Caco-2 (cell line): Measurements from ENCODE around the gene OMP. TPM values are rescaled to one million over a fixed set of nuclear protein-coding genes. Genes with fewer than 3 reads are reported as not detected.

Source experiments
- BruUV-seq: library from RNA; stranded (reverse); fragments of 400-500 nt; replicated peaks from 2 replicates; lab custom pipeline; 2021; lab: Mats Ljungman, UMichigan
- CTCF ChIA-PET: fragments of 300-600 bp; sonication (Branson Sonifier 250); formaldehyde crosslinking; loops from one replicate; lab custom pipeline; 2022; ENCODE audit warnings: antibody characterized with exemption; lab: Charles Lee
- POLR2A ChIA-PET: fragments of 300-600 bp; sonication (Branson Sonifier 250); formaldehyde crosslinking; loops from one replicate; lab custom pipeline; 2022; ENCODE audit warnings: antibody characterized with exemption; lab: Charles Lee
- DNase-seq, 2 experiments: peaks; one replicate each; pipeline versions ENCODE4 v3.0.0 to v3.0.0-alpha.2; 2020 to 2022
- H3K27me3 ChIP-seq: replicated peaks from 2 replicates; pipeline ENCODE4 v1.6.0; 2011; ENCODE audit warnings: low read length; ENCODE audit not compliant: control insufficient read depth, insufficient read depth
- H3K36me3 ChIP-seq: 2 replicates; pipeline ENCODE4 v1.5.1; 2011; ENCODE audit warnings: low read length; ENCODE audit not compliant: control insufficient read depth, insufficient read depth
- H3K4me1 ChIP-seq: fragments of 250-450 bp; sonication (Bioruptor Pico); 2 replicates; pipeline ENCODE4 v1.5.1; 2020; ENCODE audit warnings: mild to moderate bottlenecking
- H3K4me3 ChIP-seq: 2 replicates; pipeline ENCODE4 v1.5.1; 2011; ENCODE audit warnings: low read depth, mild to moderate bottlenecking, control low read depth, low read length
- H3K9me3 ChIP-seq: fragments of 250-450 bp; sonication (Bioruptor Pico); 2 replicates; pipeline ENCODE4 v1.5.1; 2020; ENCODE audit warnings: mild to moderate bottlenecking, moderate library complexity
- H3K27ac Mint-ChIP-seq: one replicate; pipeline ENCODE4 v1.8.0; 2022; ENCODE audit warnings: mixed read lengths; ENCODE audit not compliant: unreplicated experiment
- H3K27me3 Mint-ChIP-seq: one replicate; pipeline ENCODE4 v1.8.0; 2022; ENCODE audit warnings: mixed read lengths; ENCODE audit not compliant: insufficient read depth, unreplicated experiment
- H3K36me3 Mint-ChIP-seq: one replicate; pipeline ENCODE4 v1.8.0; 2022; ENCODE audit warnings: mild to moderate bottlenecking, mixed read lengths; ENCODE audit not compliant: insufficient read depth, unreplicated experiment
- H3K4me1 Mint-ChIP-seq: one replicate; pipeline ENCODE4 v1.8.0; 2022; ENCODE audit warnings: low read depth, mixed read lengths; ENCODE audit not compliant: unreplicated experiment
- H3K4me3 Mint-ChIP-seq: one replicate; pipeline ENCODE4 v1.8.0; 2022; ENCODE audit warnings: mild to moderate bottlenecking, moderate library complexity, mixed read lengths; ENCODE audit not compliant: unreplicated experiment
- H3K9me3 Mint-ChIP-seq: one replicate; pipeline ENCODE4 v1.8.0; 2022; ENCODE audit warnings: mixed read lengths; ENCODE audit not compliant: unreplicated experiment
- CTCF ChIP-seq, 2 experiments: fragments of 200-600 bp in 1 of 2; IDR thresholded peaks; 1 replicate in 1 of 2; 2 replicates in 1 of 2; pipeline versions ENCODE4 v1.5.1 to v1.8.0; 2011 to 2022; ENCODE audit warnings: antibody characterized with exemption in 1 of 2, control low read depth in 1 of 2, inconsistent platforms in 1 of 2, low read depth in 1 of 2, low read length in 1 of 2, mild to moderate bottlenecking in 1 of 2, moderate library complexity in 1 of 2; ENCODE audit not compliant: insufficient read depth in 1 of 2, severe bottlenecking in 1 of 2, unreplicated experiment in 1 of 2
- intact Hi-C: fragments of 100-400 bp; cut with micrococcal nuclease; formaldehyde crosslinking; loops from one replicate; pipeline ENCODE4 v1.10.0; 2022; ENCODE audit not compliant: unreplicated experiment
- total RNA-seq: library from RNA; stranded (reverse); gene quantifications from 2 replicates; pipeline ENCODE4 v1.2.3, GENCODE V29; 2022

OMP gene
- total RNA-seq, 1 experiment from 2014 or later: 0.70 TPM

- BruUV-seq: no TSS peak
- TF ChIP-seq CTCF (IDR thresholded peaks at IDR 0.05; ENCODE audit: insufficient read depth in 1 of 2, low read depth in 1 of 2, low read length in 1 of 2, severe bottlenecking in 1 of 2, unreplicated experiment in 1 of 2): no peak
- H3K36me3 Mint-ChIP-seq: no peaks in the 10 kb centered on the region
- H3K4me3 Mint-ChIP-seq: no peak overlapping the region
- H3K27ac Mint-ChIP-seq: no peak overlapping the region
- peaks cover 7% of the 10 kb centered on the region for H3K4me1 Mint-ChIP-seq
- no peaks in the 10 kb centered on the region for H3K27me3 Mint-ChIP-seq
- Histone ChIP-seq H3K9me3 (no peaks in the 10 kb centered on the region), H3K36me3 (no peaks in the 10 kb centered on the region), H3K4me3 (no peak overlapping the region), H3K27me3 (no peaks in the 10 kb centered on the region), H3K4me1 (no peaks in the 10 kb centered on the region)
- no peak for DNase-seq
- intact Hi-C loops: no loop called here
- ChIA-PET CTCF (interaction anchor here (0.6 to 2.4 kb wide), 3 partner anchors 9 to 81 kb away, joined by 4 to 12 read pairs (median 5); partner anchors contain the start of gene MYO7A), POLR2A (no interaction called here)
- no peaks in the 10 kb centered on the region for H3K9me3 Mint-ChIP-seq
Measured at GRCh38 chr11:77107950-77108349, 5.3 kb downstream of the OMP start.

GRCh38 chr11:77108436-77108835 is 5.8 kb downstream of the OMP start:
- POLR2A ChIA-PET: no interaction called here
- Mint-ChIP-seq H3K4me1 (peaks cover 7% of the 10 kb centered on the region), H3K4me3 (no peak overlapping the region), H3K36me3 (no peaks in the 10 kb centered on the region), H3K27ac (no peak overlapping the region), H3K9me3 (no peaks in the 10 kb centered on the region), H3K27me3 (no peaks in the 10 kb centered on the region)
- DNase-seq: no peak
- no peak for TF ChIP-seq CTCF (IDR thresholded peaks at IDR 0.05; ENCODE audit: insufficient read depth in 1 of 2, low read depth in 1 of 2, low read length in 1 of 2, severe bottlenecking in 1 of 2, unreplicated experiment in 1 of 2)
- Histone ChIP-seq H3K36me3 (no peaks in the 10 kb centered on the region), H3K9me3 (no peaks in the 10 kb centered on the region), H3K4me1 (no peaks in the 10 kb centered on the region), H3K4me3 (no peak overlapping the region), H3K27me3 (no peaks in the 10 kb centered on the region)
- CTCF ChIA-PET: interaction anchor here (1.1 to 2.4 kb wide), 2 partner anchors 17 to 19 kb away, joined by 4 to 12 read pairs; partner anchors contain the start of gene MYO7A
- BruUV-seq: no TSS peak
- intact Hi-C loops: no loop called here

GRCh38 chr11:77109236-77110019 is 6.8 kb downstream of the OMP start:
- Mint-ChIP-seq H3K4me3 (no peak overlapping the region), H3K36me3 (no peaks in the 10 kb centered on the region), H3K9me3 (no peaks in the 10 kb centered on the region), H3K27me3 (no peaks in the 10 kb centered on the region), H3K4me1 (peaks cover 7% of the 10 kb centered on the region), H3K27ac (no peak overlapping the region)
- Histone ChIP-seq H3K9me3 (no peaks in the 10 kb centered on the region), H3K27me3 (no peaks in the 10 kb centered on the region), H3K4me3 (no peak overlapping the region), H3K4me1 (no peaks in the 10 kb centered on the region), H3K36me3 (no peaks in the 10 kb centered on the region)
- DNase-seq: no peak
- POLR2A ChIA-PET: no interaction called here
- intact Hi-C loops: no loop called here
- CTCF ChIA-PET: interaction anchor here (0.6 to 1.1 kb wide), 2 partner anchors 17 to 18 kb away, joined by 3 to 4 read pairs; no protein-coding TSS in a partner anchor
- TF ChIP-seq CTCF (IDR thresholded peaks at IDR 0.05; ENCODE audit: insufficient read depth in 1 of 2, low read depth in 1 of 2, low read length in 1 of 2, severe bottlenecking in 1 of 2, unreplicated experiment in 1 of 2): no peak
- no TSS peak for BruUV-seq
